ENCODE data around the gene YOD1.

Gene YOD1

DNA sequence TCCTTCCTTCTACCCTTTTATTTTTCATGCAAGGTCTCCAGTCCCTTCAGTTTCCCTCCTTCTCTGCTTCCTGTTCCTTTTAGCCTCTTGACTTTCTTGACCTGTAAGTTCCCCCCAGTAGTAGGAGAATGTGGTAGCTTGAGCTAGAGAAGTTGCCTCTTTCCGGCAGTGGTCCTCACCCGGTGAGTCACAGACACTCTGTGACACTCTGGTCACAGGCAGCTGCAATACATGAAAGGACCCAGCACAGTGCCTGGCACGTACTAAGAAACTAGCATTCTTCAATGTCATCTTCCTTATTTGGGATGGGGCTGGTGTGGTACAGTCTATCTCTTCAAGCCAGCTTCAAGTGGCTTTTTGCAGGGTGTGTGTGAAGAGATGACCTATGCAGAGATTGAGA lies 18.1 kb upstream of the YOD1 start:
- no peaks in the 10 kb centered on the region for H3K79me2 ChIP-seq (ENCODE audit: insufficient read depth, low read length)
- H4K20me1 ChIP-seq (ENCODE audit: low read depth, low read length), result no peaks in the 10 kb centered on the region
- no peak overlapping the region for H2AFZ ChIP-seq (ENCODE audit: low read depth, low read length, severe bottlenecking)
- no peak overlapping the region for H3K27ac ChIP-seq (ENCODE audit: low read depth, low read length)
- no peaks in the 10 kb centered on the region for H3F3A ChIP-seq (ENCODE audit: insufficient read depth)
- H3K4me2 ChIP-seq (ENCODE audit: low read depth, low read length, poor library complexity, severe bottlenecking), result no peak overlapping the region
- H3K9me2 ChIP-seq (replicated peaks; ENCODE audit: insufficient read depth, low read length), result no peaks in the 10 kb centered on the region
- no peak overlapping the region for H3K9ac ChIP-seq (ENCODE audit: low read length)
- TF ChIP-seq, protein P1, sequence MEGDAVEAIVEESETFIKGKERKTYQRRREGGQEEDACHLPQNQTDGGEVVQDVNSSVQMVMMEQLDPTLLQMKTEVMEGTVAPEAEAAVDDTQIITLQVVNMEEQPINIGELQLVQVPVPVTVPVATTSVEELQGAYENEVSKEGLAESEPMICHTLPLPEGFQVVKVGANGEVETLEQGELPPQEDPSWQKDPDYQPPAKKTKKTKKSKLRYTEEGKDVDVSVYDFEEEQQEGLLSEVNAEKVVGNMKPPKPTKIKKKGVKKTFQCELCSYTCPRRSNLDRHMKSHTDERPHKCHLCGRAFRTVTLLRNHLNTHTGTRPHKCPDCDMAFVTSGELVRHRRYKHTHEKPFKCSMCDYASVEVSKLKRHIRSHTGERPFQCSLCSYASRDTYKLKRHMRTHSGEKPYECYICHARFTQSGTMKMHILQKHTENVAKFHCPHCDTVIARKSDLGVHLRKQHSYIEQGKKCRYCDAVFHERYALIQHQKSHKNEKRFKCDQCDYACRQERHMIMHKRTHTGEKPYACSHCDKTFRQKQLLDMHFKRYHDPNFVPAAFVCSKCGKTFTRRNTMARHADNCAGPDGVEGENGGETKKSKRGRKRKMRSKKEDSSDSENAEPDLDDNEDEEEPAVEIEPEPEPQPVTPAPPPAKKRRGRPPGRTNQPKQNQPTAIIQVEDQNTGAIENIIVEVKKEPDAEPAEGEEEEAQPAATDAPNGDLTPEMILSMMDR (IDR thresholded peaks at IDR 0.05; ENCODE audit: insufficient read depth, low read length, poor library complexity, severe bottlenecking), result no peak
- no peak for TF ChIP-seq EZH2phosphoT487 (conservative IDR thresholded peaks at IDR 0.05; ENCODE audit: low read length)
- no peaks in the 10 kb centered on the region for H3K9me3 ChIP-seq (ENCODE audit: insufficient read depth, low read length)
- H3K4me3 ChIP-seq (ENCODE audit: insufficient read depth, low read length, poor library complexity, severe bottlenecking), result no peak overlapping the region
- no peaks in the 10 kb centered on the region for H3K36me3 ChIP-seq (ENCODE audit: low read length)
- no peaks in the 10 kb centered on the region for H3K27me3 ChIP-seq (ENCODE audit: low read length)

DNA sequence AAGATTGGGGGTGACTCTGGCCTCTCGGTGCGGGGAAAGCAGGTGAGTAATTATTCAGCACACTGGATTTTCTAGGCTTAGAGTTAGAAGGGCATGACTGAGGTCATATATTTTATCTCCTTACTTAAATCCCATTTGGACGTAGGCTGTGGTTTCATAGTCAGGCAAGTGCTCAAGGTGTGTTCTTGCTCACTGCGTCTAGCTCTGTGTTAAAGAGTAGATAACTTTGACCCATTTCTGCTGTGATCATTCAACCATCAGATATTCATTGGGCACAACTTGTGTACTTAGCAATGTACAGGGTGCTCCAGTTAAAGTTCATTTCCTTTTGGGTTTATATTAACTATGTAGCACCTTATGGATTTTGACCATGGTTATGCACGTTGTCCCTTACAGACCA lies 16.7 kb upstream of the YOD1 start:
- H2AFZ ChIP-seq (ENCODE audit: low read depth, low read length, severe bottlenecking), result no peak overlapping the region
- no peaks in the 10 kb centered on the region for H3K27me3 ChIP-seq (ENCODE audit: low read length)
- H3K4me2 ChIP-seq (ENCODE audit: low read depth, low read length, poor library complexity, severe bottlenecking), result no peak overlapping the region
- H3K9me2 ChIP-seq (replicated peaks; ENCODE audit: insufficient read depth, low read length), result no peaks in the 10 kb centered on the region
- no peaks in the 10 kb centered on the region for H3K9me3 ChIP-seq (ENCODE audit: insufficient read depth, low read length)
- H3K36me3 ChIP-seq (ENCODE audit: low read length), result no peaks in the 10 kb centered on the region
- no peaks in the 10 kb centered on the region for H3K79me2 ChIP-seq (ENCODE audit: insufficient read depth, low read length)
- H3K9ac ChIP-seq (ENCODE audit: low read length), result no peak overlapping the region
- no peak overlapping the region for H3K4me3 ChIP-seq (ENCODE audit: insufficient read depth, low read length, poor library complexity, severe bottlenecking)
- no peaks in the 10 kb centered on the region for H3F3A ChIP-seq (ENCODE audit: insufficient read depth)
- H4K20me1 ChIP-seq (ENCODE audit: low read depth, low read length), result no peaks in the 10 kb centered on the region
- no peak for TF ChIP-seq EZH2phosphoT487 (conservative IDR thresholded peaks at IDR 0.05; ENCODE audit: low read length)
- no peak overlapping the region for H3K27ac ChIP-seq (ENCODE audit: low read depth, low read length)

DNA sequence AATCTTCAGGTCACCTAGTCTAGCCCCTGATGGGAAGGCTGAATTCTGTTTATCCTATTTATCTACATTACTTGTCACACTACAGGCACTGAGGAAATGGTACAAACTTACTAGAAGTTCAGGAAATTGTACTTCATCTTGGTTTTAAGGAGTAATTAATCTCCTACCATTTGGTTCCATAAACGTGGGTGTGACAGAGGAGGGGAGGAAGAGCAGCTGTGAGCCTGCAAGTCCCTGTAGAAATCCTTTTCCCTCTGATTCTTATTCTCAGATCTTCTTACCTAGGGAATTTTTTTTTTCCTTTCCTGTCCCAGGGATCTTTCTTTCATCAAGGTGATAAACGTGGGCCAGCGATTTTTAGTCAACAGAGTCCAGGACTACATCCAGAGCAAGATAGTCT lies 16.2 kb upstream of the YOD1 start:
- Histone ChIP-seq H3K27me3 (ENCODE audit: low read length) (no peaks in the 10 kb centered on the region), H3K4me2 (ENCODE audit: low read depth, low read length, poor library complexity, severe bottlenecking) (no peak overlapping the region), H3K9me2 (replicated peaks; ENCODE audit: insufficient read depth, low read length) (no peaks in the 10 kb centered on the region), H3K9ac (ENCODE audit: low read length) (no peak overlapping the region), H4K20me1 (ENCODE audit: low read depth, low read length) (no peaks in the 10 kb centered on the region), H3K4me3 (ENCODE audit: insufficient read depth, low read length, poor library complexity, severe bottlenecking) (no peak overlapping the region), H2AFZ (ENCODE audit: low read depth, low read length, severe bottlenecking) (no peak overlapping the region), H3K27ac (ENCODE audit: low read depth, low read length) (no peak overlapping the region), H3K9me3 (ENCODE audit: insufficient read depth, low read length) (no peaks in the 10 kb centered on the region), H3F3A (ENCODE audit: insufficient read depth) (no peaks in the 10 kb centered on the region), H3K79me2 (ENCODE audit: insufficient read depth, low read length) (no peaks in the 10 kb centered on the region), H3K36me3 (ENCODE audit: low read length) (no peaks in the 10 kb centered on the region)
- TF ChIP-seq, protein P1 (IDR thresholded peaks at IDR 0.05; ENCODE audit: insufficient read depth, low read length, poor library complexity, severe bottlenecking), result no peak
- TF ChIP-seq EZH2phosphoT487 (conservative IDR thresholded peaks at IDR 0.05; ENCODE audit: low read length), result no peak

DNA sequence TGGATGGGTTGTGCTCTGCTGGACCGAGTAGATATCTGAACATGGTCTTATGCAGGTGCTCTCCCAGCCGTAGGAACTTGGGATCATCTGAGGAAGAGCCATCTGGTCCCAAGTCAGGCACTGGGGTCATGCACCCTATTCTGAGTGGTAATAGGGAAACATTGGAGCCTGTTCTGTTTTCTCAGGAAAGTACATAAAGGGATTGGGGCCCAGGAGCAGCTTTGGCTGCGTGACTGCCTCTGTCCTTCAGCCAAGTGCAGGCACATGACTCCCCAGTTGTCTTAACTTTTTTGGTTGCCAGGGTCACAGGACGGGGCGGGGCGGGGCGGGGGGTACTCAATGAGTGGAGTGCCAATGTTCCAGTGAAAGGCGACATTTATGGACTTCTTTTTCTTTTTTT lies 13.6 kb upstream of the YOD1 start:
- no peaks in the 10 kb centered on the region for H3K79me2 ChIP-seq (ENCODE audit: insufficient read depth, low read length)
- H3K27ac ChIP-seq (ENCODE audit: low read depth, low read length), result no peak overlapping the region
- H3K4me2 ChIP-seq (ENCODE audit: low read depth, low read length, poor library complexity, severe bottlenecking), result no peak overlapping the region
- no peaks in the 10 kb centered on the region for H4K20me1 ChIP-seq (ENCODE audit: low read depth, low read length)
- H3K9me3 ChIP-seq (ENCODE audit: insufficient read depth, low read length), result no peaks in the 10 kb centered on the region
- no peaks in the 10 kb centered on the region for H3K9me2 ChIP-seq (replicated peaks; ENCODE audit: insufficient read depth, low read length)
- H3K27me3 ChIP-seq (ENCODE audit: low read length), result no peaks in the 10 kb centered on the region
- TF ChIP-seq, protein P1 (IDR thresholded peaks at IDR 0.05; ENCODE audit: insufficient read depth, low read length, poor library complexity, severe bottlenecking), result no peak
- no peak for TF ChIP-seq EZH2phosphoT487 (conservative IDR thresholded peaks at IDR 0.05; ENCODE audit: low read length)
- no peaks in the 10 kb centered on the region for H3F3A ChIP-seq (ENCODE audit: insufficient read depth)
- H3K9ac ChIP-seq (ENCODE audit: low read length), result no peak overlapping the region
- no peak overlapping the region for H2AFZ ChIP-seq (ENCODE audit: low read depth, low read length, severe bottlenecking)
- H3K36me3 ChIP-seq (ENCODE audit: low read length), result no peaks in the 10 kb centered on the region
- H3K4me3 ChIP-seq (ENCODE audit: insufficient read depth, low read length, poor library complexity, severe bottlenecking), result no peak overlapping the region

Data from SU-DHL-6 (cell line).